Measurements from ENCODE around the gene DAB1.

Gene DAB1

GRCh38 chr1:57311006-57311405 is 112.9 kb downstream of the DAB1 start:
- DNase-seq, result no peak

GRCh38 chr1:57309630-57310029 is 114.2 kb downstream of the DAB1 start:
- no peak for DNase-seq

GRCh38 chr1:57307392-57308170 is 116.3 kb downstream of the DAB1 start:
- DNase-seq, result no peak

GRCh38 chr1:57304591-57304990 is 119.3 kb downstream of the DAB1 start:
- no peak for DNase-seq

- no peak for DNase-seq
Measured at GRCh38 chr1:57302812-57303596, 120.9 kb downstream of the DAB1 start.

GRCh38 chr1:57300186-57300585 is 123.7 kb downstream of the DAB1 start:
- no peak for DNase-seq

- no peak for DNase-seq
Measured at GRCh38 chr1:57296726-57297250, 127.1 kb downstream of the DAB1 start.

GRCh38 chr1:57295326-57295725 is 128.5 kb downstream of the DAB1 start:
- no peak for DNase-seq

GRCh38 chr1:57294177-57294576 is 129.7 kb downstream of the DAB1 start:
- DNase-seq, result no peak

- no peak for DNase-seq
Measured at GRCh38 chr1:57293214-57293613, 130.6 kb downstream of the DAB1 start.

GRCh38 chr1:57289781-57290180 is 134.1 kb downstream of the DAB1 start:
- no peak for DNase-seq

GRCh38 chr1:57285992-57286391 is 137.9 kb downstream of the DAB1 start:
- DNase-seq, result no peak

GRCh38 chr1:57282411-57282810 is 141.4 kb downstream of the DAB1 start:
- no peak for DNase-seq

GRCh38 chr1:57281324-57281723 is 142.5 kb downstream of the DAB1 start:
- DNase-seq, result no peak

GRCh38 chr1:57279909-57280666 is 143.8 kb downstream of the DAB1 start:
- no peak for DNase-seq

GRCh38 chr1:57278558-57278957 is 145.3 kb downstream of the DAB1 start:
- DNase-seq, result no peak

GRCh38 chr1:57277681-57278080 is 146.2 kb downstream of the DAB1 start:
- no peak for DNase-seq

- no peak for DNase-seq
Measured at GRCh38 chr1:57276918-57277317, 146.9 kb downstream of the DAB1 start.

- DNase-seq, result no peak
Measured at GRCh38 chr1:57272601-57273000, 151.3 kb downstream of the DAB1 start.

GRCh38 chr1:57272150-57272549 is 151.7 kb downstream of the DAB1 start:
- no peak for DNase-seq

GRCh38 chr1:57270927-57271698 is 152.7 kb downstream of the DAB1 start:
- DNase-seq, result no peak

GRCh38 chr1:57269630-57270225 is 154.1 kb downstream of the DAB1 start:
- no peak for DNase-seq
